IMR-90 (cell line): ENCODE measurements around the gene NPLOC4. TPM values are rescaled to one million over a fixed set of nuclear protein-coding genes. Genes with fewer than 3 reads are reported as not detected.

Experiments used
- ATAC-seq: fragments of 200-7000 bp; cut with Tn5 transposase; 2 replicates; pipeline ENCODE4 v1.9.1; 2020; ENCODE audit warnings: low read depth, mild to moderate bottlenecking, moderate library complexity
- BruUV-seq: library from RNA; stranded (reverse); fragments of 400-500 nt; replicated peaks from 2 replicates; lab custom pipeline; 2021; lab: Mats Ljungman, UMichigan
- CTCF ChIA-PET: fragments of 300-600 bp; formaldehyde crosslinking; extraction: SDS; loops from one replicate; lab custom pipeline; 2021; ENCODE audit warnings: antibody characterized with exemption; lab: Yijun Ruan, JAX
- POLR2A ChIA-PET: fragments of 300-600 bp; sonication (Branson Sonifier 250); formaldehyde crosslinking; loops from one replicate; lab custom pipeline; 2022; ENCODE audit warnings: antibody characterized with exemption; ENCODE audit not compliant: unreplicated experiment; lab: Charles Lee
- DNase-seq: peaks from one replicate; pipeline ENCODE4 v3.0.0; 2013
- H2AFZ ChIP-seq: replicated peaks from 2 replicates; pipeline ENCODE3; 2013; ENCODE audit warnings: low read length, mild to moderate bottlenecking; ENCODE audit not compliant: poor library complexity
- H2AK5ac ChIP-seq: 2 replicates; pipeline ENCODE4 v1.6.1; 2013; ENCODE audit warnings: low read depth, low read length, inconsistent platforms
- H2AK9ac ChIP-seq: replicated peaks from 2 replicates; pipeline ENCODE3; 2013; ENCODE audit warnings: mild to moderate bottlenecking, low read depth, low read length, moderate library complexity; ENCODE audit not compliant: poor library complexity
- H2BK120ac ChIP-seq: 2 replicates; pipeline ENCODE4 v1.6.1; 2013; ENCODE audit warnings: low read depth, low read length, inconsistent platforms
- H2BK15ac ChIP-seq: 3 replicates; pipeline ENCODE4 v1.6.1; 2013; ENCODE audit warnings: low read depth, low read length, inconsistent platforms
- H2BK20ac ChIP-seq: 2 replicates; pipeline ENCODE4 v1.6.1; 2013; ENCODE audit warnings: low read depth, mild to moderate bottlenecking, inconsistent platforms, low read length, moderate library complexity
- H2BK5ac ChIP-seq: 2 replicates; pipeline ENCODE4 v1.6.1; 2013; ENCODE audit warnings: mild to moderate bottlenecking, low read depth, low read length, inconsistent platforms; ENCODE audit not compliant: poor library complexity, severe bottlenecking
- H3K14ac ChIP-seq: replicated peaks from 2 replicates; pipeline ENCODE4 v1.6.1; 2013; ENCODE audit warnings: low read depth, low read length, inconsistent platforms
- H3K18ac ChIP-seq: 2 replicates; pipeline ENCODE4 v1.6.1; 2013; ENCODE audit warnings: low read depth, low read length, control low read depth
- H3K23ac ChIP-seq: 2 replicates; pipeline ENCODE4 v1.6.1; 2013; ENCODE audit warnings: low read depth, low read length, inconsistent platforms
- H3K27ac ChIP-seq: 2 replicates; pipeline ENCODE4 v1.5.1; 2013; ENCODE audit warnings: mild to moderate bottlenecking, control low read depth, low read length; ENCODE audit not compliant: insufficient read depth
- H3K27me3 ChIP-seq: 2 replicates; pipeline ENCODE4 v1.6.1; 2013; ENCODE audit warnings: low read length; ENCODE audit not compliant: control insufficient read depth, insufficient read depth
- H3K36me3 ChIP-seq: 2 replicates; pipeline ENCODE4 v1.6.1; 2013; ENCODE audit warnings: low read length, mixed read lengths; ENCODE audit not compliant: control insufficient read depth, insufficient read depth
- H3K4ac ChIP-seq: 2 replicates; pipeline ENCODE4 v1.6.1; 2013; ENCODE audit warnings: low read depth, low read length, inconsistent platforms
- H3K4me1 ChIP-seq: 2 replicates; pipeline ENCODE4 v1.6.1; 2013; ENCODE audit warnings: low read length, mixed read lengths; ENCODE audit not compliant: control insufficient read depth, insufficient read depth
- H3K4me2 ChIP-seq: 2 replicates; pipeline ENCODE4 v1.6.1; 2013; ENCODE audit warnings: low read depth, mild to moderate bottlenecking, control low read depth, low read length, moderate library complexity
- H3K4me3 ChIP-seq: 2 replicates; pipeline ENCODE4 v1.5.1; 2013; ENCODE audit warnings: low read depth, mild to moderate bottlenecking, control low read depth, low read length, moderate library complexity; ENCODE audit not compliant: insufficient read depth
- H3K56ac ChIP-seq: 2 replicates; pipeline ENCODE4 v1.6.1; 2013; ENCODE audit warnings: low read length, inconsistent platforms; ENCODE audit not compliant: insufficient read depth; ENCODE audit errors: extremely low read depth
- H3K79me1 ChIP-seq, 2 experiments: 2 replicates each; pipeline ENCODE4 v1.6.1; 2013; ENCODE audit warnings: low read length in 2 of 2, inconsistent platforms in 1 of 2, low read depth in 1 of 2
- H3K9ac ChIP-seq: 2 replicates; pipeline ENCODE4 v1.6.1; 2013; ENCODE audit warnings: low read depth, low read length, control low read depth
- H3K9me1 ChIP-seq: 2 replicates; pipeline ENCODE4 v1.6.1; 2013; ENCODE audit warnings: low read length, inconsistent platforms; ENCODE audit not compliant: insufficient read depth
- H3K9me3 ChIP-seq: 2 replicates; pipeline ENCODE4 v1.6.1; 2013; ENCODE audit warnings: low read length; ENCODE audit not compliant: control insufficient read depth, insufficient read depth
- H4K20me1 ChIP-seq: 2 replicates; pipeline ENCODE4 v1.6.1; 2013; ENCODE audit warnings: low read length, inconsistent platforms; ENCODE audit not compliant: insufficient read depth
- H4K5ac ChIP-seq: 2 replicates; pipeline ENCODE4 v1.6.1; 2013; ENCODE audit warnings: mild to moderate bottlenecking, low read depth, low read length, control low read depth
- H4K8ac ChIP-seq, 2 experiments: 2 replicates each; pipeline ENCODE4 v1.6.1; 2013; ENCODE audit warnings: low read depth in 2 of 2, low read length in 2 of 2, control low read depth in 1 of 2, inconsistent platforms in 1 of 2
- H4K91ac ChIP-seq: 2 replicates; pipeline ENCODE4 v1.6.1; 2013; ENCODE audit warnings: low read depth, low read length, inconsistent platforms; ENCODE audit not compliant: insufficient read depth
- BHLHE40 ChIP-seq: fragments of 150-350 bp; IDR thresholded peaks from 2 replicates; pipeline ENCODE4 v1.6.1; 2016; ENCODE audit warnings: mild to moderate bottlenecking, low read depth, low read length
- MAZ ChIP-seq: IDR thresholded peaks from 2 replicates; pipeline ENCODE4 v1.6.1; 2012; ENCODE audit warnings: low read depth, mild to moderate bottlenecking, low read length, improper control_type of control experiment, moderate library complexity, borderline replicate concordance
- MXI1 ChIP-seq: IDR thresholded peaks from 2 replicates; pipeline ENCODE4 v1.6.1; 2012; ENCODE audit warnings: low read depth, mild to moderate bottlenecking, low read length, moderate library complexity, borderline replicate concordance
- RCOR1 ChIP-seq: IDR thresholded peaks from 2 replicates; pipeline ENCODE4 v1.6.1; 2012; ENCODE audit warnings: mild to moderate bottlenecking, low read length, improper control_type of control experiment; ENCODE audit not compliant: insufficient replicate concordance
- USF2 ChIP-seq: fragments of 150-350 bp; IDR thresholded peaks from 2 replicates; pipeline ENCODE4 v1.6.1; 2017; ENCODE audit warnings: mild to moderate bottlenecking, antibody characterized with exemption, low read length, low read depth
- WGBS, 2 experiments: methylation state at CpG; one replicate each; pipeline versions ENCODE4 v1.1.5 to v1.1.7; 2013; ENCODE audit warnings: missing lambda C conversion rate in 2 of 2; ENCODE audit not compliant: insufficient read length in 1 of 2; ENCODE audit errors: extremely low coverage in 2 of 2; 5-methylcytosine and 5-hydroxymethylcytosine counted together
- dilution Hi-C: fragments of 300-500 bp; cut with HindIII; formaldehyde crosslinking; loops from one replicate; pipeline ENCODE4 v1.14.3; 2018; ENCODE audit warnings: low sequenced_read_pairs; ENCODE audit not compliant: unreplicated experiment
- in situ Hi-C: fragments of 300-500 bp; cut with MboI; formaldehyde crosslinking; loops from 3 replicates; pipeline ENCODE4 v1.14.3; 2019; ENCODE audit warnings: low sequenced_read_pairs, inconsistent platforms, mixed read lengths
- intact Hi-C: fragments of 100-400 bp; cut with micrococcal nuclease; formaldehyde crosslinking; loops from 2 replicates; pipeline ENCODE4 v1.10.0; 2022
- polyA plus RNA-seq, 3 experiments: library from polyadenylated mRNA; depleted of rRNA; stranded (reverse); fragments of >200 nt; gene quantifications; 2 replicates each; pipeline ENCODE4 v1.2.3, GENCODE V29; 2012; ENCODE audit warnings: low replicate concordance in 1 of 3
- total RNA-seq: library from RNA; depleted of rRNA; stranded (reverse); fragments of >200 nt; gene quantifications from 2 replicates; pipeline ENCODE4 v1.2.3, GENCODE V29; 2012

Gene NPLOC4
- total and polyA plus RNA-seq, 2 of the 4 experiments (the other 2 are of a cell fraction) = 70.4 to 78.3 TPM

GRCh38 chr17:81577278-81578000 lies 59.5 kb downstream of the NPLOC4 start:
- BruUV-seq = no TSS peak
- intact Hi-C loops = no loop called here
- Histone ChIP-seq H2AK9ac (peak overlapping the region; percentile 68), H2BK120ac (peak overlapping the region; percentile 83), H4K91ac (peak overlapping the region; percentile 77), H3K56ac (0 out of 2 replicates have a peak overlapping the region, but pooled peaks have one; percentile 14), H3K79me1 (peaks cover 47 to 92% of the 10 kb centered on the region in 2 experiments), H2BK5ac (peak overlapping the region; percentile 90), H3K4me3 (no peak overlapping the region), H3K36me3 (peaks cover 32% of the 10 kb centered on the region), H3K4ac (peak overlapping the region; percentile 94), H3K9me3 (no peaks in the 10 kb centered on the region), H3K27ac (peak overlapping the region; percentile 59), H4K20me1 (peaks cover 53% of the 10 kb centered on the region), H2BK20ac (peak overlapping the region; percentile 79), H2BK15ac (peak overlapping the region; percentile 67; the same call in 2 of the 3 replicates), H2AK5ac (peak overlapping the region; percentile 95), H4K5ac (peak overlapping the region; percentile 19), H3K9me1 (peaks cover 60% of the 10 kb centered on the region), H4K8ac (peak overlapping the region; percentile 10 to 62; a peak in 3 of 4 replicates), H3K14ac (peak overlapping the region; percentile 84), H2AFZ (peak overlapping the region; percentile 27), H3K27me3 (no peaks in the 10 kb centered on the region), H3K23ac (peak overlapping the region; percentile 82), H3K4me1 (peaks cover 34% of the 10 kb centered on the region), H3K4me2 (no peak overlapping the region; the same call in 1 of the 2 replicates), H3K9ac (0 out of 2 replicates have a peak overlapping the region, but pooled peaks have one; percentile 8), H3K18ac (peak overlapping the region; percentile 30; the same call in 1 of the 2 replicates)
- WGBS, 2 experiments = 97% methylated on average over 8 of the region's 11 CpGs; no CpG with 5 or more reads in 1 of the 2 experiments
- dilution Hi-C loops = no loop called here
- DNase-seq = no peak
- no peak for TF ChIP-seq MAZ
- TF ChIP-seq BHLHE40 = no peak
- no peak for TF ChIP-seq MXI1
- no peak for TF ChIP-seq RCOR1
- no peak for TF ChIP-seq USF2
- peak; percentile 13 for ATAC-seq
- CTCF ChIA-PET = no interaction called here
- in situ Hi-C loops = no loop called here
- POLR2A ChIA-PET = interaction anchor here (0.5 to 1.5 kb wide), 2 partner anchors 9 to 11 kb away, joined by 3 to 4 read pairs; no protein-coding TSS in a partner anchor
